GM18951 (cell line): ENCODE results near the gene ADAM10.
A peak's percentile ranks its signal among the peaks of the same experiment; 100 is the strongest.

Experiments used
- POLR2A ChIP-seq: IDR thresholded peaks from 4 replicates; pipeline ENCODE4 v1.6.1; 2011; ENCODE audit warnings: mild to moderate bottlenecking; ENCODE audit not compliant: insufficient read length, insufficient read depth; ENCODE audit errors: extremely low read depth
- in situ Hi-C: fragments of 300-500 bp; cut with MboI; formaldehyde crosslinking; loops from one replicate; pipeline ENCODE4 v1.12.0; 2022; ENCODE audit warnings: low sequenced_read_pairs, mixed read lengths, inconsistent platforms; ENCODE audit not compliant: unreplicated experiment

ADAM10 gene

GRCh38 chr15:58749532-58750337 lies at the start of gene ADAM10:
ADAM10 (minus strand) TSS chr15:58749707; CDS start chr15:58749534, 173 bp downstream.
- TF ChIP-seq POLR2A = peak; percentile 78
- in situ Hi-C loops = loop anchor here (25.0 kb wide), 1 partner anchor 487 kb away; no protein-coding TSS in a partner anchor

- in situ Hi-C loops = no loop called here
- TF ChIP-seq POLR2A = no peak
Observed at GRCh38 chr15:58797505-58797904, 48.0 kb upstream of the ADAM10 start.

GRCh38 chr15:58795825-58796224 lies 46.3 kb upstream of the ADAM10 start:
- no peak for TF ChIP-seq POLR2A
- in situ Hi-C loops = no loop called here

- in situ Hi-C loops = no loop called here
- TF ChIP-seq POLR2A = no peak
Observed at GRCh38 chr15:58793862-58794261, 44.4 kb upstream of the ADAM10 start.

- no peak for TF ChIP-seq POLR2A
- in situ Hi-C loops = no loop called here
Observed at GRCh38 chr15:58788056-58788710, 38.7 kb upstream of the ADAM10 start.

GRCh38 chr15:58785355-58785754 lies 35.8 kb upstream of the ADAM10 start:
- no peak for TF ChIP-seq POLR2A
- in situ Hi-C loops = no loop called here

- in situ Hi-C loops = no loop called here
- TF ChIP-seq POLR2A = no peak
Observed at GRCh38 chr15:58779554-58779953, 30.0 kb upstream of the ADAM10 start.

- in situ Hi-C loops = no loop called here
- no peak for TF ChIP-seq POLR2A
Observed at GRCh38 chr15:58777107-58777506, 27.6 kb upstream of the ADAM10 start.

GRCh38 chr15:58775402-58775801 lies 25.9 kb upstream of the ADAM10 start:
- in situ Hi-C loops = no loop called here
- no peak for TF ChIP-seq POLR2A

GRCh38 chr15:58773024-58773423 lies 23.5 kb upstream of the ADAM10 start:
- no peak for TF ChIP-seq POLR2A
- in situ Hi-C loops = loop anchor here (25.0 kb wide), 1 partner anchor 511 kb away; no protein-coding TSS in a partner anchor

- in situ Hi-C loops = loop anchor here (25.0 kb wide), 1 partner anchor 509 kb away; no protein-coding TSS in a partner anchor
- TF ChIP-seq POLR2A = no peak
Observed at GRCh38 chr15:58771621-58772250, 22.2 kb upstream of the ADAM10 start.

GRCh38 chr15:58770857-58771620 lies 21.5 kb upstream of the ADAM10 start, which contains the start of gene MINDY2:
MINDY2 (plus strand) TSS chr15:58771302; CDS start chr15:58771396, 94 bp downstream.
- TF ChIP-seq POLR2A = peak; percentile 92
- in situ Hi-C loops = loop anchor here (25.0 kb wide), 1 partner anchor 509 kb away; no protein-coding TSS in a partner anchor
